HUES64 (cell line): ENCODE data around the gene CFAP299.
"Not testable (repeated sequence)": the region's sequence is repeated elsewhere in the genome, so short reads cannot be mapped to it uniquely, and the experiment has no call there.

Experiments used
- H3K27ac ChIP-seq: 2 replicates; pipeline ENCODE4 v1.7.0; 2013; ENCODE audit warnings: low read depth, low read length, inconsistent platforms
- H3K27me3 ChIP-seq: 2 replicates; pipeline ENCODE4 v1.6.1; 2013; ENCODE audit warnings: mild to moderate bottlenecking, low read length; ENCODE audit not compliant: insufficient read depth
- H3K36me3 ChIP-seq: 2 replicates; pipeline ENCODE4 v1.6.1; 2013; ENCODE audit warnings: mild to moderate bottlenecking, low read length; ENCODE audit not compliant: insufficient read depth
- H3K4me1 ChIP-seq: 2 replicates; pipeline ENCODE4 v1.6.1; 2013; ENCODE audit warnings: mild to moderate bottlenecking, low read length, moderate library complexity; ENCODE audit not compliant: insufficient read depth
- H3K4me3 ChIP-seq: 2 replicates; pipeline ENCODE4 v1.5.1; 2013; ENCODE audit warnings: mild to moderate bottlenecking, low read length, moderate library complexity
- H3K9ac ChIP-seq: 2 replicates; pipeline ENCODE4 v1.6.1; 2013; ENCODE audit warnings: mild to moderate bottlenecking, low read depth, low read length
- H3K9me3 ChIP-seq: 2 replicates; pipeline ENCODE4 v1.6.1; 2013; ENCODE audit warnings: low read depth, low read length; ENCODE audit not compliant: insufficient read depth
- WGBS: fragments of 150-250, 120-280 bp; methylation state at CpG from one replicate; pipeline ENCODE4 v1.1.7; 2013; ENCODE audit warnings: missing lambda C conversion rate; 5-methylcytosine and 5-hydroxymethylcytosine counted together

CFAP299 gene

GRCh38 chr4:80307774-80308465, 27.6 kb upstream of the CFAP299 start:
- H3K9me3 ChIP-seq = no peaks in the 10 kb centered on the region
- H3K27ac ChIP-seq = no peak overlapping the region
- no peaks in the 10 kb centered on the region for H3K27me3 ChIP-seq
- H3K36me3 ChIP-seq = no peaks in the 10 kb centered on the region
- no peak overlapping the region for H3K4me3 ChIP-seq
- peaks cover 44% of the 10 kb centered on the region for H3K4me1 ChIP-seq
- H3K9ac ChIP-seq = no peak overlapping the region
- WGBS = 57% methylated on average over 6 of the region's 10 CpGs

DNA sequence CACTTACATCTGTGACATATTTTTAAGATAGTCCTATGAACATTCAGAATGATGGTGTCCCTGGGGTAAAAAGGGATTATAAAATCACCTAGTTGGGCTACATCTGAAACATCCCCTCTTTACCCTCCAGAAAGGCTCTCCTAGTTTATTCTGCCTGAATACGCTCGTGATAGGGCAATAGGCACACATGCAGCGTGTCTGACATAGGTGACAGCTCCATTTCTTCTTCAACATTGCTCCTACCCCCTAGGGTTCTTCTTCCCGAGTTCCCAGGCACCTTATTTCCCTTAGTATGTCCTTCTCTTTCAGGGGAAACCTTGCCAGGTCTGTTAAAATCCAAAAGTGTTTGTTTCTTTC, 27.1 kb upstream of the CFAP299 start:
- no peak overlapping the region for H3K4me3 ChIP-seq
- H3K9me3 ChIP-seq = no peaks in the 10 kb centered on the region
- 52% methylated on average over 4 of the region's 4 CpGs for WGBS
- no peak overlapping the region for H3K9ac ChIP-seq
- no peak overlapping the region for H3K27ac ChIP-seq
- H3K27me3 ChIP-seq = no peaks in the 10 kb centered on the region
- H3K4me1 ChIP-seq = peaks cover 44% of the 10 kb centered on the region
- H3K36me3 ChIP-seq = no peaks in the 10 kb centered on the region

DNA sequence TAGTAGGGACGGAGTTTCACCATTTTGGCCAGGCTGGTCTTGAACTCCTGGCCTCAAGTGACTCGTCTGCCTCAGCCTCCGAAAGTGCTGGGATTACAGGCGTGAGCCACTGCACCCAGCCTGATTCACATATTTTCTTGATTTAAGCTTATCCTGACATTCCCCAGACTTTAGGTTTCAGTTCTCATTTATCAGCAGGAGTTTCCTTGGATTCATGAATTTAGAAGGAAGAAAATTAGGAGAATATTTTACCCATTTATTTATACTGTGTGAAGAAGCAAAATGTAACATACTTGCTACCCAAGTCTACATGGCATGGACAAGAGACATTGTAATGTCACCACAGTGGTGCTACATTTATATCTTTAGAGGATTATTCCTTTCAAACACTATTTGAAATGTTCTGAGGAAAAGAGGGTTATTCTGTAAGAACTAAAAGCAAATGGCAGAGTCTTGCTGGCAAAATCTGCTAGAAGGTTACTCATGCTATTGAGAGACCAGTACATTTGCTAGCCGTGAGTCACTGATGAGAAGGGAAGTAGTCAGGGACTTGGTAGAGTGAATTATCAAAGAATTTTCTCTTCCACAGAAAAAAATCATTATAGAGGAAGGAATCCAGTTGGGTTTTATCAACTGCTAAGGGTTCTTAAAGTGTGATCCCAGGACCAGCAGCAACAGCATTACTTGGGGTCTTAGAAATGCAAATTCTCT, 26.1 kb upstream of the CFAP299 start:
- H3K9me3 ChIP-seq = no peaks in the 10 kb centered on the region
- no peak overlapping the region for H3K27ac ChIP-seq
- WGBS = 70% methylated on average over 5 of the region's 5 CpGs
- no peak overlapping the region for H3K9ac ChIP-seq
- H3K4me3 ChIP-seq = no peak overlapping the region
- H3K4me1 ChIP-seq = peaks cover 44% of the 10 kb centered on the region
- H3K36me3 ChIP-seq = no peaks in the 10 kb centered on the region
- H3K27me3 ChIP-seq = no peaks in the 10 kb centered on the region

GRCh38 chr4:80311130-80311529, 24.4 kb upstream of the CFAP299 start:
- WGBS = 91% methylated on average over 3 of the region's 3 CpGs
- no peak overlapping the region for H3K4me3 ChIP-seq
- H3K36me3 ChIP-seq = no peaks in the 10 kb centered on the region
- no peak overlapping the region for H3K27ac ChIP-seq
- no peak overlapping the region for H3K9ac ChIP-seq
- H3K9me3 ChIP-seq = no peaks in the 10 kb centered on the region
- peaks cover 3% of the 10 kb centered on the region; the same call in 1 of the 2 replicates for H3K27me3 ChIP-seq
- peaks cover 36% of the 10 kb centered on the region for H3K4me1 ChIP-seq

DNA sequence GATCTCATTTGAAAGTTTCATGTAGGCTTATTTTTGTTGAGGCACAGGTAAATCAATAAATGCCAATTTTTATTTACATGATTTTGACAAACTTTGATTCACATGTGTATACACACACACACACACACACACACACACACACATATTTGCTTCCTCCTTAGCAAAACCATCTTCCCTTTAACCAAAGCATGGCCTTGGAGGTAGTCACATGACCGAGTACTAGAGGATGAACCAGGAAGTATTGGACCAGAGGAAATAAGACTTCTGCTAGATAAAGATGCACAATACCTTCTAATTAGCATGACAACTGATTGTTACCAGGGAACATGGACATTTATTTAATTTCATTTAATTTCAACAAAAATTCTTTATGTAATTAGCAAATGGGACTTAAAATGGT, 23.4 kb upstream of the CFAP299 start:
- Histone ChIP-seq H3K4me1 (peaks cover 26% of the 10 kb centered on the region), H3K27ac (no peak overlapping the region), H3K9me3 (no peaks in the 10 kb centered on the region), H3K9ac (no peak overlapping the region), H3K27me3 (peaks cover 3% of the 10 kb centered on the region; the same call in 1 of the 2 replicates), H3K4me3 (no peak overlapping the region), H3K36me3 (no peaks in the 10 kb centered on the region)
- WGBS = 80% methylated on average over 1 of the region's 1 CpG

- Histone ChIP-seq H3K4me3 (no peak overlapping the region), H3K27me3 (peaks cover 3% of the 10 kb centered on the region), H3K9ac (no peak overlapping the region), H3K27ac (no peak overlapping the region), H3K36me3 (no peaks in the 10 kb centered on the region), H3K4me1 (peaks cover 11% of the 10 kb centered on the region), H3K9me3 (no peaks in the 10 kb centered on the region)
- WGBS = no CpG with 5 or more reads among the region's 7 CpGs
Measured at GRCh38 chr4:80313627-80314026, 21.9 kb upstream of the CFAP299 start.

DNA sequence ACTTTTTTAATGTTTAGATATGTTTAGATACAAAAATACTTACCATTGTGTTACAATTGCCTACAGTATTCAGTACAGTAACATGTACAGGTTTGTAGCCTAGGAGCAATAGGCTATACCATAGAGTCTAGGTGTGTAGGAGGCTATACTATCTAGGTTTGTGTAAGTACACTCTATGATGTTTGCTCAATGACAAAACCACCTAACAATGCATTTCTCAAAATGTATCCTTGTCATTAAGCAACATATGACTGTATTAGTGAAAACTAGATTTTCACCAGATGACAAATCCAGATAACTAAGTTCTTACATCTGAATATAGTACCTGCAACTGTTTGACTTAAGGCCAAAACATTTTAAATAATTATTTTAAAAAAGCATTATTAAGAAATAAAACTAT, 19.7 kb upstream of the CFAP299 start:
- not testable (repeated sequence) for H3K27me3 ChIP-seq, H3K4me3 ChIP-seq, H3K4me1 ChIP-seq, H3K27ac ChIP-seq, H3K36me3 ChIP-seq, H3K9me3 ChIP-seq, H3K9ac ChIP-seq

GRCh38 chr4:80321341-80321740, 14.2 kb upstream of the CFAP299 start:
- no peak overlapping the region for H3K9ac ChIP-seq
- H3K36me3 ChIP-seq = no peaks in the 10 kb centered on the region
- no peaks in the 10 kb centered on the region for H3K4me1 ChIP-seq
- H3K27ac ChIP-seq = no peak overlapping the region
- H3K4me3 ChIP-seq = no peak overlapping the region
- H3K9me3 ChIP-seq = no peaks in the 10 kb centered on the region
- H3K27me3 ChIP-seq = no peaks in the 10 kb centered on the region; the same call in 1 of the 2 replicates
- 95% methylated on average over 8 of the region's 8 CpGs for WGBS

- H3K36me3 ChIP-seq = no peaks in the 10 kb centered on the region
- no peaks in the 10 kb centered on the region for H3K4me1 ChIP-seq
- H3K27me3 ChIP-seq = no peaks in the 10 kb centered on the region; the same call in 1 of the 2 replicates
- H3K4me3 ChIP-seq = no peak overlapping the region
- H3K9me3 ChIP-seq = no peaks in the 10 kb centered on the region
- H3K27ac ChIP-seq = no peak overlapping the region
- 93% methylated on average over 4 of the region's 4 CpGs for WGBS
- H3K9ac ChIP-seq = no peak overlapping the region
Measured at GRCh38 chr4:80321776-80322175, 13.8 kb upstream of the CFAP299 start.

- H3K4me1 ChIP-seq = no peaks in the 10 kb centered on the region
- no peak overlapping the region for H3K27ac ChIP-seq
- H3K36me3 ChIP-seq = no peaks in the 10 kb centered on the region
- no peaks in the 10 kb centered on the region; the same call in 1 of the 2 replicates for H3K27me3 ChIP-seq
- no peaks in the 10 kb centered on the region for H3K9me3 ChIP-seq
- H3K4me3 ChIP-seq = no peak overlapping the region
- H3K9ac ChIP-seq = no peak overlapping the region
Measured at GRCh38 chr4:80322716-80323115, 12.8 kb upstream of the CFAP299 start.

- WGBS = 95% methylated on average over 5 of the region's 6 CpGs
- Histone ChIP-seq H3K27ac (no peak overlapping the region), H3K4me1 (no peaks in the 10 kb centered on the region), H3K9ac (no peak overlapping the region), H3K4me3 (no peak overlapping the region), H3K36me3 (no peaks in the 10 kb centered on the region), H3K9me3 (no peaks in the 10 kb centered on the region), H3K27me3 (no peaks in the 10 kb centered on the region)
Measured at GRCh38 chr4:80324171-80324570, 11.4 kb upstream of the CFAP299 start.
